ENCODE data around the gene TNFSF13.

Gene TNFSF13

DNA sequence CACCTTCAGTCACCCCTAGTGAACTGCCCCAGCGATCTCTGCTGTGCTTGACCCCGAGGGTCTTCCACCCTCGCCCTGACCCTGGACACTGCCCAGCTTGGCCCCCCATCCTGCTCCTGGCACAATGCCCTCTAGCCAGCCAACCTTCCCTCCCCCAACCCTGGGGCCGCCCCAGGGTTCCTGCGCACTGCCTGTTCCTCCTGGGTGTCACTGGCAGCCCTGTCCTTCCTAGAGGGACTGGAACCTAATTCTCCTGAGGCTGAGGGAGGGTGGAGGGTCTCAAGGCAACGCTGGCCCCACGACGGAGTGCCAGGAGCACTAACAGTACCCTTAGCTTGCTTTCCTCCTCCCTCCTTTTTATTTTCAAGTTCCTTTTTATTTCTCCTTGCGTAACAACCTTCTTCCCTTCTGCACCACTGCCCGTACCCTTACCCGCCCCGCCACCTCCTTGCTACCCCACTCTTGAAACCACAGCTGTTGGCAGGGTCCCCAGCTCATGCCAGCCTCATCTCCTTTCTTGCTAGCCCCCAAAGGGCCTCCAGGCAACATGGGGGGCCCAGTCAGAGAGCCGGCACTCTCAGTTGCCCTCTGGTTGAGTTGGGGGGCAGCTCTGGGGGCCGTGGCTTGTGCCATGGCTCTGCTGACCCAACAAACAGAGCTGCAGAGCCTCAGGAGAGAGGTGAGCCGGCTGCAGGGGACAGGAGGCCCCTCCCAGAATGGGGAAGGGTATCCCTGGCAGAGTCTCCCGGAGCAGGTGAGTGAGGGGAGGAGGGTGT lies at the start of gene TNFSF13:
Gene TNFSF13, plus strand, starts transcription at position 207 of the 776 bp plus-strand sequence. Its CDS starts 290 bp downstream, at position 497.
- peak in 20 of 56 donors; percentile 37 to 78 (median 60) for DNase-seq

DNA sequence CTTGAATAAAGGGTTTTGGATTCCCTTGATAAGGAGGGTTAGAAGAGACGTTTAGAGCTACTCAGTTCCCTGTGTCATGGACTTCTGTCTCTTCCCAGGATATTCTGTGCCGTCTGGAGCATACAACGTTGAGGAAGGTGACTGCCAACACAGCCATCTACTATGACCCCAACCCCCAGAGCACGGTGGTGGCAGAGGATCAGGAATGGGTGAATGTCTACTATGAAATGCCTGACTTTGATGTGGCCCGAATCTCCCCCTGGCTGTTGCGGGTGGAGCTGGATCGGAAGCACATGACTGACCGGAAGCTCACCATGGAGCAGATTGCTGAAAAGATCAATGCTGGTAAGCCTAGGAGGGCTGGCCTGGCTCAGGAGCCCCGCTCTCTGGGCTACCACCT lies 49.7 kb upstream of the TNFSF13 start:
- DNase-seq, result no peak

DNA sequence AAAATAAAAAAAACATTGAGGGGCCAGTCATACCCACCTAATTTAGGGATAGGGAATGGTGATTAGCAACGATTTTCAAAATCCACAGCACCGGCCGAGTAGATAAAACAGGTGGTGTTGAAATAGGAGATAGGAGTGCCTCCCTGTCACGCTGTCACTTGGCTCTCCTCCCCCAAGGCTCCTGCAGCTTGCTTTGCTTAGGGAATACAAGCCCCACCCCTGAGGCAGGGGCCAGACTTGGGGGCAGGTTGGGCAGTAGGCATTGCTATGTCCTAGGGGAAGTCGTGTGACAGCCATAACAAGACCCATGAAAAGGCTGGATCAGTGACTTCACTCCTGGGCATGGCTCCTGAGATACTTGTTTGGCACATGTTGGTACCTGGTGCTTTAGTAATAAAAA lies 48.6 kb upstream of the TNFSF13 start:
- no peak for DNase-seq

DNA sequence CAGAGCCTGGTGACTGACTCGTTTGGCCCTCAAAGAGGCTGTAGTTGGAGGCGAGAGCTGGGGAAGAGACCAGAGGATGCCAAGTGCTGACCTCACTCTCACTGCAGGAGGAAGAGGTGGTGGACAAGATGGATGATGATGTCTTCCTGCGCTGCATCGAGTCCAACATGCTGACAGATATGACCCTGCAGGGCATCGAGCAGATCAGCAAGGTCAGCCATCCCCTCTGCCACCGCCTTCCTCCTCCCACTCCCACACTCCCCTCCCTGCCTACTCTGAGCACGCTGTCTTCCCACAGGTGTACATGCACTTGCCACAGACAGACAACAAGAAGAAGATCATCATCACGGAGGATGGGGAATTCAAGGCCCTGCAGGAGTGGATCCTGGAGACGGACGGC lies 47.4 kb upstream of the TNFSF13 start:
- no peak for DNase-seq

DNA sequence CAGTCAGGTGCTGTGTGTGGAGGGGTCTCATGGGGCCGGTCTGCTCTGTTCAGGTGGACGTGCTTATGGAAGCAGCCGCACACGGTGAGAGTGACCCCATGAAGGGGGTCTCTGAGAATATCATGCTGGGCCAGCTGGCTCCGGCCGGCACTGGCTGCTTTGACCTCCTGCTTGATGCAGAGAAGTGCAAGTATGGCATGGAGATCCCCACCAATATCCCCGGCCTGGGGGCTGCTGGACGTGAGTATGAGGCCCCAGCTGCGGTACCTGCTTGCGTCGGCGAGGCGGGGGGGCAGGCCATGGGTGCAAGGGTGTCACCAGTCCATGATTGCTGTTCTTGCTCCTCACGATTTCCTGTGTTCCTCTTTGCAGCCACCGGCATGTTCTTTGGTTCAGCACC lies 46.4 kb upstream of the TNFSF13 start:
- no peak for DNase-seq

- DNase-seq, result no peak
These were observed 45.6 kb upstream of the TNFSF13 start for GRCh38 chr17:7512824-7513540.

- DNase-seq, result no peak
These were observed 44.6 kb upstream of the TNFSF13 start for GRCh38 chr17:7513850-7514419.

DNA sequence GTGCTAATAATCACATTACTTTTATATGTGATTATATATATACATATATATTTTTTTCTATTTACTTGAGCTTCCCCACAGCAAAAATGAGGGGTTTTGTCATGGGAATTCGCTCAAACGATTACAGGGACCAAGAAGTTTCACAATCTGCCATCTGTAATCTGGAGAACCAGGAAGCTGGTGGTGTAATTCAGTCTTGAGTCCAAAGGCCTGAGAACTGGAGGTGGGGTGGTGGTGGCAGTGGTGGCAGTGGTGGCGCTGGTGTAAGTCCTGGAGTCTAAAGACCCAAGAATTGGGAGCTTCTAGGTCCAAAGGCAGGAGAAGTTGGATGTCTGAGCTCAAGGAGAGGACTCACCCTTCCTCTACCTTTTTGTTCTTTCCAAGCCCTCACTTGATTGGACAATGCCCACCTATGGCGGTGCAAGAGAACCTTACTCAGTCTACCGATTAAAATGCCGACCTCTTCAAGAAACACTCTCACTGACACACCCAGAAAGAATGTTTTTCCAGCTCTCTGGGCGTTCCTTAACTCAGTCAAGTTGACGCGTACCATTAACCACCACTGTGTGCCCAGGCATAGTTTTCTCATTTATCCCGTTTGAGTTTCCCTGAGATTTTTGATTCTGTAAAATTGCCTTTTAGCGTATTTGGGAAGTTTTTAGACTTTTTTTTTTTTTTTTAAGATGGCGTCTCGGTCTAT lies 42.5 kb upstream of the TNFSF13 start:
- no peak for DNase-seq

DNA sequence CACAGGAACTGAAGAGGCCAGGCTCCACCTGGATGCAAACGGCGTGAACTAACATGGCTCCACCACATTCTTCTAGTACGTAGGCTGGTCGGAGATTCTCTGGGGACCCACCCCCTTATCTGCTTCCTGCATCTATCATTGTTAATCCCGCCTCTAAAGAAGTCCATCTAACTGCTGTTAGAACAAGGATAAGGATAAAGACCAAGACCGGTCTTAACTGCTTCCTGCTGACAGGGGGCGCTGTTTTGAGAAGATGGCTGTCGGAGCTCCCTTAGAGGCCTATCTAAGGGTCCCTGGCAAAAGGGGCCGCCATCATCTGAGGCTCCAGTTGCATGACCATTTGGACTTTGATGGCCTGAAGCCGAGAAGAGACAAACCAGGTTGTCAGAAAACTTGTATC lies 35.5 kb upstream of the TNFSF13 start:
- peak in 1 of 56 donors; percentile 12 for DNase-seq

DNA sequence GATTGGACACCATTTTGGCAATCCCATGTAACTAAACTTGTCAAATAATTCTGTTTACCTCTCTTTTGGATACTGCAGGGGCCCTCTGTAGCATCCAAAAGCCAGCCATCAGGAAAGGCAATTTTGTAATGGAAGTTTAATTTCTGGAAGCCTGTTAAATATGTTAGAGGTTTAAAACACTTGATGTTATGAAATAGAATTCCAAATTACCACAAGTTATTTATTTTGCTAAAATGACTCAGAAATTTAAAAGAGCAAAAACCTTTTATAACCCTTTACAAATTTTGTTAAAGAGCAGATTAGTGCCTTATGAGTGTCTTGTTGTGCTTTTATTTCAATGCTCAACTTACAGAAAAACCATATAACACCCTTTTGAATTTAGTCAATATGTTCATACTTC lies 29.7 kb upstream of the TNFSF13 start:
- DNase-seq, result no peak

- no peak for DNase-seq
These were observed 28.3 kb upstream of the TNFSF13 start for GRCh38 chr17:7530023-7530900.

GRCh38 chr17:7538050-7538449 lies 20.5 kb upstream of the TNFSF13 start:
- DNase-seq, result no peak

DNA sequence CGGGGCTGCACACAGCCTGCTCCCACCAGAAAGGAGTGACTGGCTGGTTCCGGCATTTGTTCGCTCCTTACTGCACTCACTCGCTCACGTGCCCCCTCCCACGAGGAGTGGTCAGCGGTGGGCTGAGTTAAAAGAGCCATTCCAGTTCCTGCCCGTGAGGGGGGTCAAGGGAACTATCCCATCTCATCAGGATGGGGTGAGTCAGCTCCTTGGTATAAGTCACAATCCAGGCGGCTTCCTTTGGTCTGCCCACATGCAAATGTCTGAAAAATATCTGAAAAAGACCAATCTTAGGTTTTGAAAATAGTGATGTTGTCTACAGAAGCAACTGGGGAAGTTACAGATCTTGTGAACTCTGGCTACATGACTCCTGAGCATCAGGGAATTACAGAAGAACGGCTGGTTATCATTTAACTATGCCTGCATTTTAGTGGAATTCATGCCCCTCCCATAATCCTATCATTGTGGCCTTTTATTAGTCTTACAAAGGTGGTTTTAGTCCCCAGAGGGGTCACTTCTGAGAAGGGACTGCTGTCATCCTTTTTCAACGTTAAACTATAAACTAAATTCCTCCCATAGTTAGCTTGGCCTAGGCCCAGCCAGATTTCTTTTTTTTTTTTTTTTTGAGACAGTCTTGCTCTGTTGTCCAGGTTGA lies 19.5 kb upstream of the TNFSF13 start:
- DNase-seq, result no peak

DNA sequence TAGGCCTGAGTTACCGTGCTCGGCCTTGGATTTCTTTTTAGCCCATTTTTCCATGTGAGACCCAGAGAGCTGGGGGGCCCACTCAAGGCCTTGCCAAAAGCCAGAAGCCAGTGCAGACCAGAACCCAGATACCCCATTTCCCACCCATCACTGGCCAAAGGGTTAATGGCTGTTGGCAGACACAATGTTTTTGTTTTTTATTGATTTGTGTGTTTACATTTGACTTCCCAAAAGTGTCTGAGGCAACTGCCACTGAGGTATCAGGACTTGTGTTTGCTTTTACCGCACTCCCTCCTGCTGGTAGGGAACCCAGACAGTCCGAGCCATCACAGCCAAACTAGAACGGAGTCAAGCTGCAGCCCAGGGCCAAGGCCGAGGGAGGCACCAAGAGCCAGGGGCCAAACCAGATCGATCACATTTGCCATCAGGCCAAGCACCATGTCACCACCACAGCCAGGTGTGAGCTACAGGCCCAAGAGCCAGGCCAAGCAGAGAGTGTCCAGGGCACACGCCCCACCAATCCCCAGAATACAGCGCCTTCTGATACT lies 17.4 kb upstream of the TNFSF13 start:
- DNase-seq, result no peak

GRCh38 chr17:7544911-7545310 lies 13.6 kb upstream of the TNFSF13 start:
- peak in 9 of 56 donors; percentile 0 to 38 (median 16) for DNase-seq

DNA sequence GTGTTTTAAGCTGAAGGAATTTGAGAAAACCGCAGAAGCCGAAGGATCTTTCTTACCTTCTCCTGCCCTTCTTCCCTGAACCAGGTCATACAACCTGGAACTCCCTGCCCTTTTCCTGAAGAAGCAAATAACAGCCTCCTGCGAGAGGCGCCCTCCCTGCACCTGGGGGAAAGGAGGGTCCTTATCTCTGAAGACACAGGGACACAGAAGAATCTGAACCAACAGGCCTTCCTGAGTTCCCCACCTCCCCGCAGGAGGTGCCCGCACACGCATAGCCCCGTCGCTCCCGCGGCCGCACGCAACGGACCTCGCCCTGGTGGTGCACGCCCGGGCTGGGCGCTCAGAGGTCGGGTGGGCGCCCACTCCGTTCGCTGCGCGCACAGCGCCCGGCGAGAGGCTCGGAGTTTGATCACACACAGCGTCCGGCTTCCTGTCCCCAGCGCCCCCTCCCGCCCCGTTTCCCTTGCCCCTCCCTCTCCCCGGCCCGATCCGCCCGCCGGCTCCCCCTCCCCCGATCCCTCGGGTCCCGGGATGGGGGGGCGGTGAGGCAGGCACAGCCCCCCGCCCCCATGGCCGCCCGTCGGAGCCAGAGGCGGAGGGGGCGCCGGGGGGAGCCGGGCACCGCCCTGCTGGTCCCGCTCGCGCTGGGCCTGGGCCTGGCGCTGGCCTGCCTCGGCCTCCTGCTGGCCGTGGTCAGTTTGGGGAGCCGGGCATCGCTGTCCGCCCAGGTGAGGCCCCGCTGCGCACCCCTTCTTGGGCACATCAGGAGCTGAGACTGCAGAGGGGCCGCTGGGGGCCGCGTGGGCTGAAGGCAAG lies 9.8 kb upstream of the TNFSF13 start, which contains the start of gene TNFSF12:
Gene TNFSF12, plus strand, starts transcription at position 474 of the 816 bp plus-strand sequence. Its CDS starts 96 bp downstream, at position 570.
- peak in 33 of 56 donors; percentile 16 to 72 (median 41) for DNase-seq

DNA sequence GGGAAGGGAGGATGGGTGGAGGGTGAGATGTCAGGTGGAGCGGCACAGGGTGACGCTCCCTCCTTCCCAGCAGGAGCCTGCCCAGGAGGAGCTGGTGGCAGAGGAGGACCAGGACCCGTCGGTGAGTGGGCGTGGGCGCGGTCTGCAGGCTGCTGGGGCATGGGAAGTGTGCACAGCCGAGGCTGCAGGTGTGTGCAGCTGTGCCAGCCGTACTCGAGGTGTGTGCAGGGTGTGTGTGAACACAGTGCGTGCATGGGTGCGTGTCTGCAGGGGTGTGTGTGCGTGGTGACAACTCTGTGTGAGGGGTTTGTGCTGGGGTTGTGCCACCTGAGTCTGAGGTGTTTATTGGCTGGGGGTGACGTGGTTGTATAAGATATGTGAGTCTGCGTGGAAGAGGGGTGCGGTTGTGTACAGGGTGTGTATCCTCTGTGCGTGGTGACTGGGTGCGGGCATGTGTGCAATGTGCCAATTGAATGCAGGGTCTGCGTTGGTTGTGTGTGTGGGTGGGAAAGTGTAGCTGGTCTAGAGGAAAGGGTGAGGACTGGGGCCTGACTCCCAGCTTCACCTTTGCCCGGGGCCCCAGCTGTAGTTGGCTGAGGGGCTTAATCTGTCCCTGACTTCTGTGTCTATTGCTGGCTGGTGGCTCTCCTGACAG lies 9.0 kb upstream of the TNFSF13 start:
- peak in 37 of 56 donors; percentile 24 to 84 (median 58) for DNase-seq

DNA sequence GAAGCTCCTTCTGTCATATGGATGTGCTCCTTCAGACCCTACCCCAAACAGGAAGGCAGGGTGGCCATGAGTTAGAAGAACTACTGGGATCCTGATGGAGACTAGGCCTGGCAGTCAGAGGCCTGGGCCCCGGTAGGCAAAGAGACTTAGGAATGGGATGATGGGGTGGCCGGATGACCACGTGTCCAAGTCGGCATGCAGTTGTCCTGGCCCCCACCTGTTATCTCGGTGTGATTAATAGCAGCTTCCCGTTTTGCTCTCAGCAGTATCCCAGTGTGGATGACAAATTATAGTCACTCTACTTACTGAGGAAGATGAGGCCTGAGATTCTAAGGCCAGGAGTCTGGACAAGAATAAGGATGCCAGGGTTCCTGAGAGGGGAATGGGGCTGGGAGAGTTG lies 8.2 kb upstream of the TNFSF13 start:
- DNase-seq, result no peak

Data from nucleus accumbens (tissue), 56 donors.